H1 (cell line): ENCODE data around the gene ZNF14. TPM values are rescaled to one million over a fixed set of nuclear protein-coding genes. Genes with fewer than 3 reads are reported as not detected.
A peak's percentile ranks its signal among the peaks of the same experiment; 100 is the strongest.

Source experiments
- CTCF ChIA-PET: fragments of 300-600 bp; sonication (Branson Sonifier 250); formaldehyde crosslinking; loops from one replicate; lab custom pipeline; 2021; ENCODE audit not compliant: partially characterized antibody; lab: Charles Lee
- POLR2A ChIA-PET: fragments of 300-600 bp; sonication (Branson Sonifier 250); formaldehyde crosslinking; loops from one replicate; lab custom pipeline; 2021; ENCODE audit warnings: inconsistent platforms; ENCODE audit not compliant: partially characterized antibody; lab: Charles Lee
- DNase-seq, 2 experiments: peaks; one replicate each; pipeline versions ENCODE4 v3.0.0 to v3.0.0-alpha.2; 2010 to 2022; ENCODE audit warnings: low spot score in 2 of 2, low read depth in 1 of 2, mixed read lengths in 1 of 2
- FAIRE-seq: peaks from 2 replicates; lab custom pipeline; 2011; peaks lifted over from hg19 to GRCh38; lab: Jason Lieb, UNC
- H2AFZ ChIP-seq: 2 replicates; pipeline ENCODE4 v1.8.1; 2012; ENCODE audit warnings: low read length, inconsistent platforms
- H2AK5ac ChIP-seq: 2 replicates; pipeline ENCODE4 v1.6.1; 2013; ENCODE audit warnings: low read depth, low read length
- H2BK120ac ChIP-seq: replicated peaks from 2 replicates; pipeline ENCODE3; 2013; ENCODE audit warnings: low read depth, low read length, inconsistent platforms
- H2BK12ac ChIP-seq: 2 replicates; pipeline ENCODE4 v1.6.1; 2013; ENCODE audit warnings: low read depth, low read length
- H2BK15ac ChIP-seq: 2 replicates; pipeline ENCODE4 v1.6.1; 2013; ENCODE audit warnings: low read length
- H2BK20ac ChIP-seq: 2 replicates; pipeline ENCODE4 v1.6.1; 2013; ENCODE audit warnings: low read length
- H2BK5ac ChIP-seq: 2 replicates; pipeline ENCODE4 v1.6.1; 2013; ENCODE audit warnings: low read depth, low read length
- H3K14ac ChIP-seq: 2 replicates; pipeline ENCODE4 v1.6.1; 2013; ENCODE audit warnings: inconsistent platforms; ENCODE audit not compliant: insufficient read length
- H3K18ac ChIP-seq: 2 replicates; pipeline ENCODE4 v1.6.1; 2013; ENCODE audit warnings: low read length; ENCODE audit errors: extremely low read depth
- H3K23ac ChIP-seq: 2 replicates; pipeline ENCODE4 v1.6.1; 2013; ENCODE audit warnings: inconsistent platforms; ENCODE audit not compliant: insufficient read length
- H3K23me2 ChIP-seq: 2 replicates; pipeline ENCODE4 v1.6.1; 2013; ENCODE audit warnings: low read depth, low read length
- H3K27ac ChIP-seq: 2 replicates; pipeline ENCODE4 v1.6.1; 2011; ENCODE audit warnings: low read depth, low read length, inconsistent platforms
- H3K27me3 ChIP-seq, 4 experiments: replicated peaks in 1 of 4; 1 replicate in 1 of 4; 2 replicates in 3 of 4; pipeline versions ENCODE4 v1.6.1 to v1.8.1; 2011 to 2013; ENCODE audit warnings: low read length in 3 of 4, mild to moderate bottlenecking in 3 of 4, inconsistent platforms in 2 of 4, mixed read lengths in 2 of 4, moderate library complexity in 1 of 4; ENCODE audit not compliant: control insufficient read depth in 3 of 4, insufficient read depth in 3 of 4; ENCODE audit errors: extremely low read depth in 1 of 4
- H3K36me3 ChIP-seq, 4 experiments: 2 replicates each; pipeline versions ENCODE4 v1.6.1 to v1.8.1; 2011 to 2013; ENCODE audit warnings: mild to moderate bottlenecking in 4 of 4, low read length in 3 of 4, moderate library complexity in 2 of 4, control low read depth in 1 of 4, inconsistent platforms in 1 of 4; ENCODE audit not compliant: insufficient read depth in 4 of 4, control insufficient read depth in 2 of 4
- H3K4ac ChIP-seq: replicated peaks from 2 replicates; pipeline ENCODE3; 2013; ENCODE audit warnings: low read length, low read depth, mixed read lengths, inconsistent platforms; ENCODE audit not compliant: insufficient read length
- H3K4me1 ChIP-seq, 4 experiments: replicated peaks in 1 of 4; 1 replicate in 1 of 4; 2 replicates in 3 of 4; pipeline versions ENCODE4 v1.6.1 to v1.8.1; 2011 to 2013; ENCODE audit warnings: low read length in 3 of 4, inconsistent platforms in 2 of 4, mixed read lengths in 1 of 4; ENCODE audit not compliant: insufficient read depth in 4 of 4, control insufficient read depth in 3 of 4
- H3K4me2 ChIP-seq, 2 experiments: 2 replicates each; pipeline versions ENCODE4 v1.6.1 to v1.8.1; 2011 to 2013; ENCODE audit warnings: low read depth in 2 of 2, low read length in 2 of 2, control low read depth in 1 of 2, inconsistent platforms in 1 of 2, mild to moderate bottlenecking in 1 of 2; ENCODE audit not compliant: insufficient read depth in 1 of 2
- H3K4me3 ChIP-seq, 4 experiments: fragments of 200-600, 300-600 bp in 1 of 4; sonication (generic), shearing (Covaris generic), sonication (Bioruptor Twin) in 1 of 4; 2 replicates each; pipeline versions ENCODE4 v1.5.1 to v1.8.1; 2011 to 2016; ENCODE audit warnings: low read length in 4 of 4, low read depth in 3 of 4, control low read depth in 2 of 4, inconsistent platforms in 2 of 4, mild to moderate bottlenecking in 2 of 4, mixed read lengths in 1 of 4, moderate library complexity in 1 of 4; ENCODE audit not compliant: insufficient read depth in 2 of 4; ENCODE audit errors: extremely low read depth in 1 of 4
- H3K56ac ChIP-seq: replicated peaks from 2 replicates; pipeline ENCODE3; 2013; ENCODE audit warnings: low read depth, mild to moderate bottlenecking, mixed read lengths, low read length, inconsistent platforms; ENCODE audit not compliant: insufficient read length
- H3K79me1 ChIP-seq: 2 replicates; pipeline ENCODE4 v1.6.1; 2013; ENCODE audit warnings: low read depth, low read length, control low read depth
- H3K79me2 ChIP-seq, 2 experiments: 2 replicates each; pipeline versions ENCODE4 v1.6.1 to v1.8.1; 2012 to 2013; ENCODE audit warnings: low read length in 2 of 2, mild to moderate bottlenecking in 2 of 2, inconsistent platforms in 1 of 2; ENCODE audit not compliant: insufficient read depth in 2 of 2, control insufficient read depth in 1 of 2
- H3K9ac ChIP-seq, 4 experiments: replicated peaks in 1 of 4; 1 replicate in 1 of 4; 2 replicates in 3 of 4; pipeline versions ENCODE4 v1.6.1 to v1.8.1; 2011 to 2013; ENCODE audit warnings: low read depth in 3 of 4, low read length in 3 of 4, control low read depth in 2 of 4, mild to moderate bottlenecking in 2 of 4, moderate library complexity in 2 of 4, inconsistent platforms in 1 of 4; ENCODE audit errors: extremely low read depth in 1 of 4
- H3K9me3 ChIP-seq, 2 experiments: 2 replicates each; pipeline versions ENCODE4 v1.6.1 to v1.8.1; 2012 to 2013; ENCODE audit warnings: mild to moderate bottlenecking in 2 of 2, moderate library complexity in 2 of 2, control low read depth in 1 of 2, inconsistent platforms in 1 of 2, low read depth in 1 of 2, low read length in 1 of 2, mixed read lengths in 1 of 2; ENCODE audit not compliant: insufficient read depth in 2 of 2
- H4K20me1 ChIP-seq, 2 experiments: replicated peaks in 1 of 2; 2 replicates each; pipeline versions ENCODE3 to v1.8.1; 2011 to 2013; ENCODE audit warnings: inconsistent platforms in 2 of 2, low read length in 2 of 2, mild to moderate bottlenecking in 1 of 2; ENCODE audit not compliant: insufficient read depth in 2 of 2, control insufficient read depth in 1 of 2
- H4K5ac ChIP-seq: 2 replicates; pipeline ENCODE4 v1.6.1; 2013; ENCODE audit warnings: low read length, low read depth, mixed read lengths, inconsistent platforms; ENCODE audit not compliant: insufficient read length
- H4K8ac ChIP-seq: 2 replicates; pipeline ENCODE4 v1.8.0; 2013; ENCODE audit warnings: mild to moderate bottlenecking, moderate library complexity, low read length, inconsistent platforms; ENCODE audit not compliant: insufficient read depth; ENCODE audit errors: extremely low read depth
- H4K91ac ChIP-seq: replicated peaks from 2 replicates; pipeline ENCODE3; 2013; ENCODE audit warnings: low read length, mixed read lengths, inconsistent platforms; ENCODE audit not compliant: insufficient read length
- BRCA1 ChIP-seq: IDR thresholded peaks from 2 replicates; pipeline ENCODE4 v1.6.1; 2012; ENCODE audit warnings: low read depth, low read length, improper control_type of control experiment
- FOSL1 ChIP-seq: IDR thresholded peaks from 2 replicates; pipeline ENCODE4 v1.6.1; 2011; ENCODE audit warnings: mild to moderate bottlenecking, low read depth, low read length, moderate library complexity; ENCODE audit not compliant: insufficient read depth
- MAFK ChIP-seq: IDR thresholded peaks from 2 replicates; pipeline ENCODE4 v1.6.1; 2012; ENCODE audit warnings: low read depth, mild to moderate bottlenecking, improper control_type of control experiment, low read length
- POLR2A ChIP-seq, 2 experiments: IDR thresholded peaks; 1 replicate in 1 of 2; 2 replicates in 1 of 2; pipeline ENCODE4 v1.6.1; 2011; ENCODE audit warnings: low read depth in 2 of 2, low read length in 2 of 2, mild to moderate bottlenecking in 2 of 2; ENCODE audit errors: control extremely low read depth in 1 of 2
- SP4 ChIP-seq: IDR thresholded peaks from 2 replicates; pipeline ENCODE4 v1.6.1; 2012; ENCODE audit warnings: low read length, inconsistent platforms
- ZNF274 ChIP-seq: IDR thresholded peaks from 2 replicates; pipeline ENCODE4 v1.7.0; 2012; ENCODE audit warnings: low read length, borderline replicate concordance; ENCODE audit errors: extremely low read depth
- WGBS, 2 experiments: shearing (Covaris generic) in 1 of 2; methylation state at CpG; one replicate each; pipeline versions ENCODE4 v1.1.6 to v1.1.7; 2013 to 2015; ENCODE audit warnings: low lambda C conversion rate in 2 of 2, mixed read lengths in 2 of 2, inconsistent platforms in 1 of 2, low coverage in 1 of 2, missing lambda C conversion rate in 1 of 2; ENCODE audit not compliant: insufficient replicate concordance in 2 of 2, insufficient coverage in 1 of 2, insufficient read length in 1 of 2; ENCODE audit errors: extremely low coverage in 1 of 2, missing lambda C conversion rate in 1 of 2; 5-methylcytosine and 5-hydroxymethylcytosine counted together
- polyA plus RNA-seq, 7 experiments: library from polyadenylated mRNA; depleted of rRNA in 3 of 7; stranded (reverse) in 5 of 7; unstranded in 2 of 7; fragments of >200 nt in 5 of 7; fragments of 200-250 nt in 2 of 7; gene quantifications; 1 replicate in 5 of 7; 2 replicates in 1 of 7; 4 replicates in 1 of 7; pipeline versions ENCODE4 v1.2.1 to v1.2.3, GENCODE V29; 2011 to 2013; ENCODE audit warnings: missing spikeins in 2 of 7, mixed read lengths in 2 of 7
- total RNA-seq: library from RNA; stranded (reverse); fragmentation: NEBNext Ultra II Directional; extraction: Animal tissue kit (Norgen Biotek cat#: 25700); gene quantifications from 2 replicates; pipeline ENCODE4 v1.2.1, GENCODE V29; 2021
- TF ChIP-seq, protein P1 (sequence below), 3 experiments: IDR thresholded peaks; 1 replicate in 2 of 3; 2 replicates in 1 of 3; pipeline versions ENCODE4 v1.5.1 to v1.6.1; 2011; ENCODE audit warnings: low read length in 3 of 3, mild to moderate bottlenecking in 3 of 3, inconsistent platforms in 2 of 3, low read depth in 1 of 3, moderate library complexity in 1 of 3; ENCODE audit not compliant: insufficient read depth in 1 of 3; ENCODE audit errors: control extremely low read depth in 1 of 3
- TF ChIP-seq, protein P2 (sequence below): IDR thresholded peaks from 2 replicates; pipeline ENCODE4 v1.6.1; 2011; ENCODE audit warnings: low read depth, mild to moderate bottlenecking, low read length; ENCODE audit not compliant: insufficient read depth

ZNF14 gene
- total and polyA plus RNA-seq, 2 of the 8 experiments (the other 6 are each of a cell fraction or from before 2014, with no cell fraction given), result 1.00 to 7.4 TPM

DNA sequence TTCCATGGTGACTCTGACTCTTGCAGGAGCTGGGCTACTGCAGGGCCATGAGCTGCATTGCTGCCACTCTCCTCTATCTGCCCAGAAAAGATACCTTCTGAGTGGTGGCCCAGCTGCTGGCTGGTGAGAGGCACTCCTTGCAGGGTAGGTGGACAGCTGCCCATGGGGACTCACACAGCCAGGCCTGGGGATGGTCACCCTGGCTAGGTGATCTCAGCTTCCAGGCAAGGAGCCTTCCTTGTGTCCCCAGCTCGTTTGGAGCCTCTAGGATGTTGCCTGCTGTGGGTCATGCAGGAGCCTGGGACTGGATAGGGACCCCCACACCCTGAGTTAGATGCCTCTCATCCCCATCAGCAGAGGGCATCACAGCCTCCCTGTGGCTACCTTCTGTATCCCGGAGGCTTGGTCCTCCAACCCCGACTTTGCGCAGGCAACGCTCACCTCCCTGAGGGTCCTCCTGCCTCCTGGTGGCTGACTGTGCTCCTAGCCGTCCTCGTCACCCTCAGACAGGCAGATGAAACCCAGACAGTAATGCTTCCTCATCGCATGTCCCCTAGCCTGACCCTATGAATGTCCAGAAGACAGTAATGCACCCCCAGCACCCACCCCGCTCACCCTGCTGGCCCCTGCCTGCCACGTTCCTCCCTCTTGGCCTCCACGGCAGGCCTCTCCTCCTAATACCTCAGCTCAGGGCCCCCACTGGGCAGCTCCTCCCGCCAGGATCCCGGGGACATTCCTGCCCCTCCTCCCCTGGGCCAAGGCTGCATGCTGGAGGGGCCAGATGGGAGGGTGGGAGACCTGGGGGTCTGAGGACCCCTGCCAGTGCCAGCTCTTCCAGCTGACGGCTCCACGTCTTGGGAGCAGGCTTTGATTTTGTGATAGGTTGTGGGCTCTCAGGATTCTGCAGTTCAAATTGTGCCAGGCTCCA, 13.6 kb upstream of the ZNF14 start:
- Histone ChIP-seq H2BK12ac (no peak overlapping the region), H3K14ac (no peak overlapping the region), H3K4ac (no peak overlapping the region), H4K20me1 (no peaks in the 10 kb centered on the region), H3K4me1 (no peaks in the 10 kb centered on the region), H2BK20ac (no peak overlapping the region), H3K9me3 (peaks cover 6 to 14% of the 10 kb centered on the region in 2 experiments; a peak in 1 of 4 replicates), H2AK5ac (no peak overlapping the region), H3K18ac (no peak overlapping the region), H4K5ac (no peak overlapping the region), H3K4me2 (no peak overlapping the region), H4K8ac (no peak overlapping the region; the same call in 1 of the 2 replicates), H3K79me1 (no peaks in the 10 kb centered on the region), H3K27me3 (0 out of 7 replicates have a peak, but pooled peaks cover 0 to 2% (median 0%) of the 10 kb centered on the region in 4 experiments), H2BK15ac (no peak overlapping the region), H4K91ac (no peak overlapping the region), H3K23me2 (no peaks in the 10 kb centered on the region), H3K79me2 (no peaks in the 10 kb centered on the region), H3K9ac (no peak overlapping the region), H2BK120ac (no peak overlapping the region), H3K36me3 (no peaks in the 10 kb centered on the region), H3K23ac (no peak overlapping the region), H2AFZ (no peak overlapping the region), H3K4me3 (no peak overlapping the region), H3K56ac (no peak overlapping the region), H2BK5ac (no peak overlapping the region), H3K27ac (no peak overlapping the region)
- POLR2A ChIA-PET, result interaction anchor here (0.6 to 1.1 kb wide), 3 partner anchors 45 to 108 kb away, joined by 3 to 5 read pairs (median 3); no protein-coding TSS in a partner anchor
- CTCF ChIA-PET, result interaction anchor here (0.9 to 1.2 kb wide), 5 partner anchors 8 to 103 kb away, joined by 3 read pairs; partner anchors contain the start of genes GMIP and ZNF506
- FAIRE-seq, result no peak
- 81% methylated on average over 13 of the region's 15 CpGs; no CpG with 5 or more reads in 1 of the 2 experiments for WGBS, 2 experiments
- DNase-seq, result no peak
- TF ChIP-seq BRCA1 (no peak), FOSL1 (no peak), SP4 (no peak), MAFK (no peak), POLR2A (IDR thresholded peaks at IDR 0.05; ENCODE audit: control extremely low read depth in 1 of 2, low read depth in 2 of 2, low read length in 2 of 2) (no peak), ZNF274 (no peak)
- TF ChIP-seq, protein P1, sequence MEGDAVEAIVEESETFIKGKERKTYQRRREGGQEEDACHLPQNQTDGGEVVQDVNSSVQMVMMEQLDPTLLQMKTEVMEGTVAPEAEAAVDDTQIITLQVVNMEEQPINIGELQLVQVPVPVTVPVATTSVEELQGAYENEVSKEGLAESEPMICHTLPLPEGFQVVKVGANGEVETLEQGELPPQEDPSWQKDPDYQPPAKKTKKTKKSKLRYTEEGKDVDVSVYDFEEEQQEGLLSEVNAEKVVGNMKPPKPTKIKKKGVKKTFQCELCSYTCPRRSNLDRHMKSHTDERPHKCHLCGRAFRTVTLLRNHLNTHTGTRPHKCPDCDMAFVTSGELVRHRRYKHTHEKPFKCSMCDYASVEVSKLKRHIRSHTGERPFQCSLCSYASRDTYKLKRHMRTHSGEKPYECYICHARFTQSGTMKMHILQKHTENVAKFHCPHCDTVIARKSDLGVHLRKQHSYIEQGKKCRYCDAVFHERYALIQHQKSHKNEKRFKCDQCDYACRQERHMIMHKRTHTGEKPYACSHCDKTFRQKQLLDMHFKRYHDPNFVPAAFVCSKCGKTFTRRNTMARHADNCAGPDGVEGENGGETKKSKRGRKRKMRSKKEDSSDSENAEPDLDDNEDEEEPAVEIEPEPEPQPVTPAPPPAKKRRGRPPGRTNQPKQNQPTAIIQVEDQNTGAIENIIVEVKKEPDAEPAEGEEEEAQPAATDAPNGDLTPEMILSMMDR (IDR thresholded peaks at IDR 0.05; ENCODE audit: control extremely low read depth in 1 of 3, insufficient read depth in 1 of 3, low read depth in 1 of 3, low read length in 3 of 3), result peak in 2 of 3 experiments; percentile 52 to 55; a peak in 2 of 4 replicates
- TF ChIP-seq, protein P2, sequence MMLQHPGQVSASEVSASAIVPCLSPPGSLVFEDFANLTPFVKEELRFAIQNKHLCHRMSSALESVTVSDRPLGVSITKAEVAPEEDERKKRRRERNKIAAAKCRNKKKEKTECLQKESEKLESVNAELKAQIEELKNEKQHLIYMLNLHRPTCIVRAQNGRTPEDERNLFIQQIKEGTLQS, result no peak
